ENCODE results near the gene MTMR12. TPM values are rescaled to one million over a fixed set of nuclear protein-coding genes. Genes with fewer than 3 reads are reported as not detected.

MTMR12 gene
- total and polyA plus RNA-seq, 2 of the 8 experiments (the other 6 are each of a cell fraction or from before 2014, with no cell fraction given): 19.1 to 59.3 TPM

GRCh38 chr5:32245742-32246141 is 67.0 kb downstream of the MTMR12 start:
- H4K8ac ChIP-seq (ENCODE audit: extremely low read depth, insufficient read depth, low read length): no peak overlapping the region
- H2BK15ac ChIP-seq (ENCODE audit: low read length): no peak overlapping the region
- no peak overlapping the region for H3K4me2 ChIP-seq (ENCODE audit: insufficient read depth in 1 of 2, low read depth in 2 of 2, low read length in 2 of 2)
- no peak overlapping the region for H2BK5ac ChIP-seq (ENCODE audit: low read depth, low read length)
- no peaks in the 10 kb centered on the region for H3K79me2 ChIP-seq (ENCODE audit: control insufficient read depth in 1 of 2, insufficient read depth in 2 of 2, low read length in 2 of 2)
- H3K23ac ChIP-seq (ENCODE audit: insufficient read length): no peak overlapping the region
- H3K4me1 ChIP-seq (replicated peaks in 1 of 4; ENCODE audit: control insufficient read depth in 3 of 4, insufficient read depth in 4 of 4, low read length in 3 of 4): no peaks in the 10 kb centered on the region
- ChIA-PET POLR2A (ENCODE audit: partially characterized antibody) (no interaction called here), CTCF (ENCODE audit: partially characterized antibody) (interaction anchor here (1.0 to 2.9 kb wide), 2 partner anchors 12 to 74 kb away, joined by 3 to 36 read pairs; no protein-coding TSS in a partner anchor)
- H3K56ac ChIP-seq (replicated peaks; ENCODE audit: insufficient read length, low read depth, low read length): no peak overlapping the region
- no peak overlapping the region for H3K27ac ChIP-seq (ENCODE audit: low read depth, low read length)
- no peak overlapping the region for H2AK5ac ChIP-seq (ENCODE audit: low read depth, low read length)
- H3K9ac ChIP-seq (replicated peaks in 1 of 4; ENCODE audit: extremely low read depth in 1 of 4, low read depth in 3 of 4, low read length in 3 of 4): no peak overlapping the region
- no peak overlapping the region for H2BK20ac ChIP-seq (ENCODE audit: low read length)
- no peak overlapping the region for H2BK120ac ChIP-seq (replicated peaks; ENCODE audit: low read depth, low read length)
- no peak overlapping the region for H2AFZ ChIP-seq (ENCODE audit: low read length)
- H4K20me1 ChIP-seq (replicated peaks in 1 of 2; ENCODE audit: control insufficient read depth in 1 of 2, insufficient read depth in 2 of 2, low read length in 2 of 2): no peaks in the 10 kb centered on the region
- H3K23me2 ChIP-seq (ENCODE audit: low read depth, low read length): no peaks in the 10 kb centered on the region
- WGBS, 2 experiments (ENCODE audit: extremely low coverage in 1 of 2, insufficient coverage in 1 of 2, insufficient read length in 1 of 2, insufficient replicate concordance in 2 of 2, low coverage in 1 of 2, low lambda C conversion rate in 2 of 2, missing lambda C conversion rate in 1 of 2): 85% methylated on average over 1 of the region's 1 CpG; no CpG with 5 or more reads in 1 of the 2 experiments
- H2BK12ac ChIP-seq (ENCODE audit: low read depth, low read length): no peak overlapping the region
- no peaks in the 10 kb centered on the region for H3K9me3 ChIP-seq (ENCODE audit: insufficient read depth in 2 of 2, low read depth in 1 of 2, low read length in 1 of 2)
- H3K4me3 ChIP-seq (ENCODE audit: extremely low read depth in 1 of 4, insufficient read depth in 2 of 4, low read depth in 3 of 4, low read length in 4 of 4): no peak overlapping the region
- no peak overlapping the region for H3K18ac ChIP-seq (ENCODE audit: extremely low read depth, low read length)
- H3K27me3 ChIP-seq (replicated peaks in 1 of 4; ENCODE audit: control insufficient read depth in 3 of 4, extremely low read depth in 1 of 4, insufficient read depth in 3 of 4, low read length in 3 of 4): no peaks in the 10 kb centered on the region
- no peaks in the 10 kb centered on the region for H3K79me1 ChIP-seq (ENCODE audit: low read depth, low read length)
- no peak overlapping the region for H3K4ac ChIP-seq (replicated peaks; ENCODE audit: insufficient read length, low read depth, low read length)
- no peak overlapping the region for H3K14ac ChIP-seq (ENCODE audit: insufficient read length)
- no peak overlapping the region for H4K91ac ChIP-seq (replicated peaks; ENCODE audit: insufficient read length, low read length)
- DNase-seq (ENCODE audit: low read depth in 1 of 2, low spot score in 2 of 2) (no peak), FAIRE-seq (no peak)
- H3K36me3 ChIP-seq (ENCODE audit: control insufficient read depth in 2 of 4, insufficient read depth in 4 of 4, low read length in 3 of 4): peaks cover 11 to 75% (median 50%) of the 10 kb centered on the region in 4 experiments
- no peak overlapping the region for H4K5ac ChIP-seq (ENCODE audit: insufficient read length, low read depth, low read length)
- TF ChIP-seq RFX5 (IDR thresholded peaks at IDR 0.05; ENCODE audit: borderline replicate concordance, low read depth, low read length) (no peak), RAD21 (IDR thresholded peaks at IDR 0.05 in 1 of 2, conservative IDR thresholded peaks at IDR 0.05 in 1 of 2; ENCODE audit: low read depth in 2 of 2, low read length in 2 of 2) (no peak), EGR1 (IDR thresholded peaks at IDR 0.05; ENCODE audit: borderline replicate concordance, low read depth, low read length) (no peak), PHF8 (conservative IDR thresholded peaks at IDR 0.05; ENCODE audit: low read depth, low read length) (no peak), RXRA (IDR thresholded peaks at IDR 0.05; ENCODE audit: insufficient read depth, low read depth, low read length) (no peak), KDM5A (IDR thresholded peaks at IDR 0.05; ENCODE audit: low read length) (no peak), RNF2 (IDR thresholded peaks at IDR 0.05; ENCODE audit: borderline replicate concordance, low read depth, low read length, missing control alignments, poor library complexity, severe bottlenecking) (no peak), SIN3A (conservative IDR thresholded peaks at IDR 0.05 in 1 of 2, IDR thresholded peaks at IDR 0.05 in 1 of 2; ENCODE audit: low read depth in 1 of 2, low read length in 2 of 2) (no peak), BRCA1 (IDR thresholded peaks at IDR 0.05; ENCODE audit: low read depth, low read length) (no peak), JUN (IDR thresholded peaks at IDR 0.05; ENCODE audit: low read depth, low read length) (no peak), E2F6 (IDR thresholded peaks at IDR 0.05) (no peak), SP1 (IDR thresholded peaks at IDR 0.05; ENCODE audit: low read depth, low read length) (no peak), CREB1 (IDR thresholded peaks at IDR 0.05) (no peak)

All from H1 (cell line).